ENCODE results near the gene HNRNPA3. TPM values are rescaled to one million over a fixed set of nuclear protein-coding genes. Genes with fewer than 3 reads are reported as not detected.
"Not testable (repeated sequence)": the region's sequence is repeated elsewhere in the genome, so short reads cannot be mapped to it uniquely, and the experiment has no call there.

HNRNPA3 gene
- total and polyA plus RNA-seq, 4 donors, result 155 to 182 (median 166) TPM

- 94 to 97% methylated on average over 3 of the region's 3 CpGs for WGBS, 2 donors
- ATAC-seq (ENCODE audit: insufficient read depth, low FRiP score), result no peak
- Histone ChIP-seq H3K27me3 (ENCODE audit: control insufficient read depth in 3 of 3, insufficient read depth in 3 of 3, low read length in 2 of 3) (no peaks in the 10 kb centered on the region), H3K4me3 (no peak overlapping the region), H3K4me1 (ENCODE audit: control insufficient read depth in 5 of 5, insufficient read depth in 5 of 5, low read length in 5 of 5) (peaks cover 0 to 7% (median 0%) of the 10 kb centered on the region in 5 donors), H3K27ac (ENCODE audit: low read depth in 1 of 2, low read length in 1 of 2) (no peak overlapping the region), H3K9me3 (ENCODE audit: control insufficient read depth in 4 of 4, insufficient read depth in 3 of 4, low read length in 3 of 4) (no peaks in the 10 kb centered on the region), H3K36me3 (ENCODE audit: control insufficient read depth in 4 of 4, insufficient read depth in 4 of 4, low read length in 4 of 4) (peaks cover 16 to 48% (median 35%) of the 10 kb centered on the region in 4 donors), H3K9ac (ENCODE audit: insufficient read depth in 1 of 2, low read length in 2 of 2) (peak overlapping the region in 1 of 2 donors; percentile 5)
- DNase-seq, result no peak
- TF ChIP-seq CTCF (IDR thresholded peaks at IDR 0.05; ENCODE audit: control extremely low read depth, extremely low read depth), result no peak
Observed at GRCh38 chr2:177221534-177221933, 8.9 kb downstream of the HNRNPA3 start.

GRCh38 chr2:177221970-177222369, 9.4 kb downstream of the HNRNPA3 start:
- peak overlapping the region in 1 of 2 donors; percentile 5 for H3K9ac ChIP-seq (ENCODE audit: insufficient read depth in 1 of 2, low read length in 2 of 2)
- no peak for ATAC-seq (ENCODE audit: insufficient read depth, low FRiP score)
- no peaks in the 10 kb centered on the region for H3K27me3 ChIP-seq (ENCODE audit: control insufficient read depth in 3 of 3, insufficient read depth in 3 of 3, low read length in 2 of 3)
- H3K4me3 ChIP-seq, result no peak overlapping the region
- WGBS, 2 donors, result 87 to 93% methylated on average over 3 of the region's 3 CpGs
- DNase-seq, result no peak
- H3K4me1 ChIP-seq (ENCODE audit: control insufficient read depth in 5 of 5, insufficient read depth in 5 of 5, low read length in 5 of 5), result peaks cover 0 to 5% (median 0%) of the 10 kb centered on the region in 5 donors
- H3K9me3 ChIP-seq (ENCODE audit: control insufficient read depth in 4 of 4, insufficient read depth in 3 of 4, low read length in 3 of 4), result no peaks in the 10 kb centered on the region
- peaks cover 16 to 45% (median 33%) of the 10 kb centered on the region in 4 donors for H3K36me3 ChIP-seq (ENCODE audit: control insufficient read depth in 4 of 4, insufficient read depth in 4 of 4, low read length in 4 of 4)
- H3K27ac ChIP-seq (ENCODE audit: low read depth in 1 of 2, low read length in 1 of 2), result no peak overlapping the region
- TF ChIP-seq CTCF (IDR thresholded peaks at IDR 0.05; ENCODE audit: control extremely low read depth, extremely low read depth), result no peak

- H3K9me3 ChIP-seq (ENCODE audit: control insufficient read depth in 4 of 4, insufficient read depth in 3 of 4, low read length in 3 of 4); H3K4me3 ChIP-seq; DNase-seq; H3K27me3 ChIP-seq (ENCODE audit: control insufficient read depth in 3 of 3, insufficient read depth in 3 of 3, low read length in 2 of 3); H3K27ac ChIP-seq (ENCODE audit: low read depth in 1 of 2, low read length in 1 of 2); H3K9ac ChIP-seq (ENCODE audit: insufficient read depth in 1 of 2, low read length in 2 of 2); H3K4me1 ChIP-seq (ENCODE audit: control insufficient read depth in 5 of 5, insufficient read depth in 5 of 5, low read length in 5 of 5); ATAC-seq (ENCODE audit: insufficient read depth, low FRiP score): not testable (repeated sequence)
- peaks cover 12 to 35% (median 24%) of the 10 kb centered on the region in 4 donors for H3K36me3 ChIP-seq (ENCODE audit: control insufficient read depth in 4 of 4, insufficient read depth in 4 of 4, low read length in 4 of 4)
Observed at GRCh38 chr2:177223436-177223835, 10.8 kb downstream of the HNRNPA3 start.

GRCh38 chr2:177225965-177226360, 13.4 kb downstream of the HNRNPA3 start:
- no peak overlapping the region for H3K27ac ChIP-seq (ENCODE audit: low read depth in 1 of 2, low read length in 1 of 2)
- 82 to 85% methylated on average over 2 of the region's 2 CpGs for WGBS, 2 donors

More at GRCh38 chr2:177225965-177226360, 13.4 kb downstream of the HNRNPA3 start:
- peaks cover 12 to 27% (median 26%) of the 10 kb centered on the region in 4 donors for H3K36me3 ChIP-seq (ENCODE audit: control insufficient read depth in 4 of 4, insufficient read depth in 4 of 4, low read length in 4 of 4)
- H3K9ac ChIP-seq (ENCODE audit: insufficient read depth in 1 of 2, low read length in 2 of 2), result no peak overlapping the region
- DNase-seq, result no peak
- H3K4me1 ChIP-seq (ENCODE audit: control insufficient read depth in 5 of 5, insufficient read depth in 5 of 5, low read length in 5 of 5), result no peaks in the 10 kb centered on the region
- H3K27me3 ChIP-seq (ENCODE audit: control insufficient read depth in 3 of 3, insufficient read depth in 3 of 3, low read length in 2 of 3), result no peaks in the 10 kb centered on the region
- no peaks in the 10 kb centered on the region for H3K9me3 ChIP-seq (ENCODE audit: control insufficient read depth in 4 of 4, insufficient read depth in 3 of 4, low read length in 3 of 4)
- no peak for ATAC-seq (ENCODE audit: insufficient read depth, low FRiP score)
- no peak for TF ChIP-seq CTCF (IDR thresholded peaks at IDR 0.05; ENCODE audit: control extremely low read depth, extremely low read depth)
- H3K4me3 ChIP-seq, result no peak overlapping the region
